Mesendoderm (in vitro differentiated cells): ENCODE measurements around the gene ADAM15.

Source experiments
- DNase-seq: peaks from one replicate; pipeline ENCODE4 v3.0.0; 2013
- H2AK5ac ChIP-seq: 2 replicates; pipeline ENCODE4 v1.6.1; 2013; ENCODE audit warnings: low read length, inconsistent platforms
- H2BK120ac ChIP-seq: 2 replicates; pipeline ENCODE4 v1.6.1; 2013; ENCODE audit warnings: low read depth, mild to moderate bottlenecking, low read length, moderate library complexity, mixed read lengths
- H2BK15ac ChIP-seq: replicated peaks from 2 replicates; pipeline ENCODE4 v1.6.1; 2013; ENCODE audit warnings: low read depth, mild to moderate bottlenecking, moderate library complexity
- H2BK5ac ChIP-seq: 2 replicates; pipeline ENCODE4 v1.6.1; 2013; ENCODE audit warnings: low read length, inconsistent platforms
- H3K18ac ChIP-seq: 2 replicates; pipeline ENCODE4 v1.6.1; 2013; ENCODE audit warnings: mild to moderate bottlenecking, low read length, mixed read lengths
- H3K23ac ChIP-seq: one replicate; pipeline ENCODE4 v1.6.1; 2013; ENCODE audit warnings: low read length
- H3K27ac ChIP-seq: 2 replicates; pipeline ENCODE4 v1.5.1; 2013; ENCODE audit warnings: low read depth, mild to moderate bottlenecking, inconsistent platforms, low read length, moderate library complexity
- H3K27me3 ChIP-seq: 2 replicates; pipeline ENCODE4 v1.6.1; 2013; ENCODE audit warnings: low read length, control low read depth, mild to moderate bottlenecking, inconsistent platforms; ENCODE audit not compliant: insufficient read depth, poor library complexity
- H3K36me3 ChIP-seq: 2 replicates; pipeline ENCODE4 v1.6.1; 2013; ENCODE audit warnings: low read length, inconsistent platforms; ENCODE audit not compliant: control insufficient read depth, insufficient read depth
- H3K4ac ChIP-seq: one replicate; pipeline ENCODE4 v1.6.1; 2013; ENCODE audit warnings: low read depth, mild to moderate bottlenecking, low read length, moderate library complexity
- H3K4me1 ChIP-seq: 2 replicates; pipeline ENCODE4 v1.6.1; 2013; ENCODE audit warnings: low read depth, low read length, inconsistent platforms; ENCODE audit not compliant: control insufficient read depth
- H3K4me2 ChIP-seq: 2 replicates; pipeline ENCODE4 v1.6.1; 2013; ENCODE audit warnings: low read length
- H3K4me3 ChIP-seq: 2 replicates; pipeline ENCODE4 v1.5.1; 2013; ENCODE audit warnings: mild to moderate bottlenecking, low read length
- H3K56ac ChIP-seq: one replicate; pipeline ENCODE4 v1.6.1; 2013; ENCODE audit warnings: low read length
- H3K79me1 ChIP-seq: 2 replicates; pipeline ENCODE4 v1.6.1; 2013; ENCODE audit warnings: low read length, inconsistent platforms
- H3K79me2 ChIP-seq: 2 replicates; pipeline ENCODE4 v1.6.1; 2013; ENCODE audit warnings: mild to moderate bottlenecking, low read length; ENCODE audit not compliant: control insufficient read depth, insufficient read depth
- H3K9ac ChIP-seq: 2 replicates; pipeline ENCODE4 v1.6.1; 2013; ENCODE audit warnings: low read length, inconsistent platforms
- H4K5ac ChIP-seq: one replicate; pipeline ENCODE4 v1.6.1; 2013; ENCODE audit warnings: low read length
- H4K8ac ChIP-seq: one replicate; pipeline ENCODE4 v1.6.1; 2013; ENCODE audit warnings: low read depth, mild to moderate bottlenecking, control low read depth, low read length, moderate library complexity
- WGBS: extraction: QIAGEN DNeasy Blood & Tissue Kit; methylation state at CpG from one replicate; pipeline ENCODE4 v1.1.7; 2013; ENCODE audit warnings: low lambda C conversion rate, missing lambda C conversion rate; ENCODE audit not compliant: insufficient coverage; ENCODE audit errors: extremely low coverage; 5-methylcytosine and 5-hydroxymethylcytosine counted together

Gene ADAM15

DNA sequence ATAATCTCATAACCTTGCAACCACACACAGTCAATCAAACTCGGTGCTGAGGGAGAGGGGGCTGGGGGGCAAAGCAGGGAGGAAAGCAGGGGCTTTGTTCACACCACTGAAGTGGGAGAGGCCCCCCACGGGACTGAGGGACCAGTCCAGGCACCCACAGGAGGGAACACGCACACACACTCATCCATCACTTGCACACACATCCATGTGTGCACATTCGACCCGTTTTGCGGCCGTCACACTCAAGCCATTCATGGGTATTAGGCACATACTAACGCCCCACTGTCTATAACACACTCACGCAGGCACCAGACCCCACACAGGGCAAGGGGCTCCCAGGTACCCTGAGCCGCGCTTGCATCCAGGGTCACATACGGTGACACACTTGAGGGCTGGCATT lies 41.5 kb downstream of the ADAM15 start:
- no peaks in the 10 kb centered on the region for H3K27me3 ChIP-seq
- WGBS: no CpG with 5 or more reads among the region's 12 CpGs
- no peak overlapping the region for H2BK120ac ChIP-seq
- H3K4me3 ChIP-seq: no peak overlapping the region
- H4K5ac ChIP-seq: no peak overlapping the region
- H3K4ac ChIP-seq: no peak overlapping the region
- no peak for DNase-seq
- no peaks in the 10 kb centered on the region for H3K79me2 ChIP-seq
- H3K36me3 ChIP-seq: no peaks in the 10 kb centered on the region
- no peak overlapping the region for H3K18ac ChIP-seq
- H3K4me2 ChIP-seq: no peak overlapping the region
- no peak overlapping the region for H4K8ac ChIP-seq
- no peak overlapping the region for H3K23ac ChIP-seq
- no peaks in the 10 kb centered on the region for H3K79me1 ChIP-seq
- no peak overlapping the region for H3K56ac ChIP-seq
- H2AK5ac ChIP-seq: no peak overlapping the region
- no peak overlapping the region for H2BK15ac ChIP-seq
- no peak overlapping the region for H3K27ac ChIP-seq
- no peak overlapping the region for H3K9ac ChIP-seq
- H3K4me1 ChIP-seq: no peaks in the 10 kb centered on the region
- H2BK5ac ChIP-seq: no peak overlapping the region

DNA sequence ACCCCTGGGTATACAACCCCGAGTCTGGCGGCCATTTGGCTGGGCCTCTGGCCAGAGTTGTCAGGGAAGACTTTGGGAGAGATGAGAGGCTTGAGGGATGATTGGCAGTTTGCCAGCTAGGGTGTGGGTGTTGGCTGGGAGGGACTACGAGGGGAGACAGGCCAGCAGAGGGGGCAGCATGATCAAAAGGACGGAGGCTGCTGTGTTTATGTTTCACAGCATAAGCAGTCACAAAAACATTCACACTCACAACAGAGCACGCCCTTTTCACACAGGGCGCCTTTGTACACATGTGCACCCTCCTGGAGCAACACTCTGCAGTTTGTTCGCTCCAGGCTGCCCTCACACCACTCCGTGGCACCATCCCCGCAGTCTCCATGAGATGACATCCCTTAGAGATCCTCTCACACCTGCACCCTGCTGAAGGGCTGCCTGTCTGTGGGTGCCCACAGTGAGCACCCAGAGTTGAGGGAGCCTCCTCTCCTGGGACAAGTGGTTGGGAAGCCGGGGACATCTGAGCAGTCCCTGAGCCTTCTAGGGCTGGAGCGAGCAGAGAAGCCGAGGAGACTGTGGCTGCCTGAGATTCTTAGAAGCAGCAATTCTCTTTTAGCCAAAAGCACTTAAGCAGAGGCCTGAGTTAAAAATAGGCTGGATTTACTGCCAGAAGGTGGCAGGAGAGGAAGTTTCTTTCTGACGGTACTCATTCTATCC lies 43.0 kb downstream of the ADAM15 start:
- H3K79me1 ChIP-seq: no peaks in the 10 kb centered on the region
- H2BK15ac ChIP-seq: no peak overlapping the region
- H3K36me3 ChIP-seq: no peaks in the 10 kb centered on the region
- no peak overlapping the region for H3K4me3 ChIP-seq
- H2AK5ac ChIP-seq: no peak overlapping the region
- peak; percentile 70 for DNase-seq
- H4K8ac ChIP-seq: no peak overlapping the region
- no peak overlapping the region for H3K4me2 ChIP-seq
- no peak overlapping the region for H4K5ac ChIP-seq
- no peaks in the 10 kb centered on the region for H3K27me3 ChIP-seq
- no peak overlapping the region for H3K56ac ChIP-seq
- no peak overlapping the region for H3K23ac ChIP-seq
- no peak overlapping the region for H2BK5ac ChIP-seq
- H3K79me2 ChIP-seq: no peaks in the 10 kb centered on the region
- no peak overlapping the region for H3K4ac ChIP-seq
- H3K4me1 ChIP-seq: no peaks in the 10 kb centered on the region
- H3K18ac ChIP-seq: no peak overlapping the region
- no peak overlapping the region for H3K9ac ChIP-seq
- H3K27ac ChIP-seq: no peak overlapping the region
- no CpG with 5 or more reads among the region's 13 CpGs for WGBS
- H2BK120ac ChIP-seq: no peak overlapping the region

GRCh38 chr1:155094622-155094948 lies 43.5 kb downstream of the ADAM15 start:
- Histone ChIP-seq H3K23ac (no peak overlapping the region), H3K79me2 (no peaks in the 10 kb centered on the region)

GRCh38 chr1:155099331-155099730 lies 48.2 kb downstream of the ADAM15 start:
- no peaks in the 10 kb centered on the region for H3K79me1 ChIP-seq
- H4K8ac ChIP-seq: no peak overlapping the region
- no peak overlapping the region for H3K27ac ChIP-seq
- no peak overlapping the region for H3K18ac ChIP-seq
- H3K56ac ChIP-seq: no peak overlapping the region
- no peaks in the 10 kb centered on the region for H3K27me3 ChIP-seq
- no peak overlapping the region for H3K4ac ChIP-seq
- H2BK15ac ChIP-seq: no peak overlapping the region
- H3K4me3 ChIP-seq: no peak overlapping the region
- WGBS: no CpG with 5 or more reads among the region's 7 CpGs
- DNase-seq: no peak
- H3K23ac ChIP-seq: no peak overlapping the region
- H3K4me1 ChIP-seq: no peaks in the 10 kb centered on the region
- no peak overlapping the region for H2AK5ac ChIP-seq
- no peaks in the 10 kb centered on the region for H3K36me3 ChIP-seq
- no peaks in the 10 kb centered on the region for H3K79me2 ChIP-seq
- no peak overlapping the region for H3K9ac ChIP-seq
- H2BK120ac ChIP-seq: no peak overlapping the region
- no peak overlapping the region for H4K5ac ChIP-seq
- no peak overlapping the region for H2BK5ac ChIP-seq
- H3K4me2 ChIP-seq: no peak overlapping the region

More at GRCh38 chr1:155094622-155094948, 43.5 kb downstream of the ADAM15 start:
- no peak for DNase-seq
- H3K4me1 ChIP-seq: no peaks in the 10 kb centered on the region
- no peak overlapping the region for H2BK15ac ChIP-seq
- no peak overlapping the region for H4K5ac ChIP-seq
- no peak overlapping the region for H2BK5ac ChIP-seq
- H3K27me3 ChIP-seq: no peaks in the 10 kb centered on the region
- H3K18ac ChIP-seq: no peak overlapping the region
- H3K9ac ChIP-seq: no peak overlapping the region
- no peaks in the 10 kb centered on the region for H3K36me3 ChIP-seq
- no peak overlapping the region for H3K4ac ChIP-seq
- no peak overlapping the region for H4K8ac ChIP-seq
- no peak overlapping the region for H3K4me2 ChIP-seq
- H3K79me1 ChIP-seq: no peaks in the 10 kb centered on the region
- no peak overlapping the region for H3K56ac ChIP-seq
- no peak overlapping the region for H3K27ac ChIP-seq
- no peak overlapping the region for H2BK120ac ChIP-seq
- H3K4me3 ChIP-seq: no peak overlapping the region
- H2AK5ac ChIP-seq: no peak overlapping the region
- no CpG with 5 or more reads among the region's 2 CpGs for WGBS

- H3K23ac ChIP-seq: no peak overlapping the region
- no peak overlapping the region for H4K8ac ChIP-seq
- no peaks in the 10 kb centered on the region for H3K36me3 ChIP-seq
- no peak overlapping the region for H3K4me3 ChIP-seq
- H3K9ac ChIP-seq: no peak overlapping the region
- H3K4me2 ChIP-seq: no peak overlapping the region
- no peak overlapping the region for H3K18ac ChIP-seq
- no peak overlapping the region for H4K5ac ChIP-seq
- no peak for DNase-seq
- no peak overlapping the region for H2BK15ac ChIP-seq
- H2BK5ac ChIP-seq: no peak overlapping the region
- no peak overlapping the region for H3K4ac ChIP-seq
- WGBS: no CpG with 5 or more reads among the region's 9 CpGs
- no peak overlapping the region for H3K56ac ChIP-seq
- H3K79me2 ChIP-seq: no peaks in the 10 kb centered on the region
- no peaks in the 10 kb centered on the region for H3K27me3 ChIP-seq
- H3K4me1 ChIP-seq: no peaks in the 10 kb centered on the region
- no peak overlapping the region for H2BK120ac ChIP-seq
- H2AK5ac ChIP-seq: no peak overlapping the region
- no peak overlapping the region for H3K27ac ChIP-seq
- H3K79me1 ChIP-seq: no peaks in the 10 kb centered on the region
Observed at GRCh38 chr1:155103325-155103724, 52.2 kb downstream of the ADAM15 start.
